Smooth muscle cell (in vitro differentiated cells): ENCODE measurements around the gene RGS19. TPM values are rescaled to one million over a fixed set of nuclear protein-coding genes. Genes with fewer than 3 reads are reported as not detected.

ENCODE experiments used
- DNase-seq: peaks from one replicate; lab custom pipeline; 2025; ENCODE audit not compliant: unreplicated experiment; lab: John Stamatoyannopoulos, UW
- H2AFZ ChIP-seq: fragments of 200-600 bp; sonication (generic); 2 replicates; pipeline ENCODE4 v1.6.0; 2016; ENCODE audit warnings: antibody characterized with exemption, low read depth, mild to moderate bottlenecking
- H3F3A ChIP-seq: fragments of 200-600 bp; sonication (generic); 2 replicates; pipeline ENCODE4 v1.6.0; 2017; ENCODE audit warnings: antibody characterized with exemption, low read depth
- H3K27ac ChIP-seq: fragments of 200-600 bp; sonication (generic); 2 replicates; pipeline ENCODE4 v1.5.1; 2016; ENCODE audit warnings: low read depth, mild to moderate bottlenecking
- H3K27me3 ChIP-seq: fragments of 200-600 bp; sonication (generic); 2 replicates; pipeline ENCODE4 v1.6.1; 2016; ENCODE audit warnings: low read depth, mild to moderate bottlenecking
- H3K36me3 ChIP-seq: fragments of 200-600 bp; sonication (generic); 2 replicates; pipeline ENCODE4 v1.5.1; 2016; ENCODE audit warnings: low read depth
- H3K4me1 ChIP-seq: fragments of 200-600 bp; sonication (generic); 2 replicates; pipeline ENCODE4 v1.5.1; 2016; ENCODE audit warnings: low read depth
- H3K4me2 ChIP-seq: fragments of 200-600 bp; sonication (generic); 2 replicates; pipeline ENCODE4 v1.6.0; 2016; ENCODE audit warnings: mild to moderate bottlenecking
- H3K4me3 ChIP-seq: fragments of 200-600 bp; sonication (generic); 2 replicates; pipeline ENCODE4 v1.5.1; 2016; ENCODE audit warnings: mild to moderate bottlenecking
- H3K79me2 ChIP-seq: fragments of 200-600 bp; sonication (generic); 2 replicates; pipeline ENCODE4 v1.6.0; 2016; ENCODE audit warnings: low read depth, mild to moderate bottlenecking
- H3K9ac ChIP-seq: fragments of 200-600 bp; sonication (generic); 2 replicates; pipeline ENCODE4 v1.6.0; 2016; ENCODE audit warnings: low read depth
- H3K9me3 ChIP-seq: fragments of 200-600 bp; sonication (generic); replicated peaks from 2 replicates; pipeline ENCODE4 v1.5.1; 2016; ENCODE audit warnings: low read depth
- H4K20me1 ChIP-seq: fragments of 200-600 bp; sonication (generic); 2 replicates; pipeline ENCODE4 v1.6.0; 2016; ENCODE audit warnings: low read depth
- WGBS: methylation state at CpG from one replicate; pipeline ENCODE4 v1.1.7; 2016; ENCODE audit warnings: low lambda C conversion rate; 5-methylcytosine and 5-hydroxymethylcytosine counted together
- polyA plus RNA-seq: library from polyadenylated mRNA; unstranded; fragments of >200 nt; fragmentation: Nextera tagmentation; extraction: Ambion mirVana; gene quantifications from 2 replicates; pipeline ENCODE4 v1.2.1, GENCODE V29; 2016
- total RNA-seq: library from RNA; depleted of rRNA; stranded (reverse); fragments of >200 nt; gene quantifications from 2 replicates; pipeline ENCODE4 v1.2.3, GENCODE V29; 2014
- TF ChIP-seq, protein P1 (sequence below): fragments of 200-600 bp; sonication (generic); IDR thresholded peaks from 2 replicates; pipeline ENCODE4 v1.5.1; 2017; ENCODE audit warnings: borderline replicate concordance, mild to moderate bottlenecking, antibody characterized with exemption; ENCODE audit not compliant: insufficient read depth, poor library complexity, severe bottlenecking

RGS19 gene
- total and polyA plus RNA-seq, 2 experiments from 2014 or later: 17.4 to 24.6 TPM

- no peak overlapping the region for H3K4me2 ChIP-seq
- H3K4me1 ChIP-seq: peaks cover 6% of the 10 kb centered on the region
- no peaks in the 10 kb centered on the region for H3K27me3 ChIP-seq
- no peaks in the 10 kb centered on the region for H3K9me3 ChIP-seq
- H3K27ac ChIP-seq: no peak overlapping the region
- DNase-seq: no peak
- H3K36me3 ChIP-seq: no peaks in the 10 kb centered on the region
- no peak overlapping the region for H3K4me3 ChIP-seq
- H3F3A ChIP-seq: no peaks in the 10 kb centered on the region
- TF ChIP-seq, protein P1, sequence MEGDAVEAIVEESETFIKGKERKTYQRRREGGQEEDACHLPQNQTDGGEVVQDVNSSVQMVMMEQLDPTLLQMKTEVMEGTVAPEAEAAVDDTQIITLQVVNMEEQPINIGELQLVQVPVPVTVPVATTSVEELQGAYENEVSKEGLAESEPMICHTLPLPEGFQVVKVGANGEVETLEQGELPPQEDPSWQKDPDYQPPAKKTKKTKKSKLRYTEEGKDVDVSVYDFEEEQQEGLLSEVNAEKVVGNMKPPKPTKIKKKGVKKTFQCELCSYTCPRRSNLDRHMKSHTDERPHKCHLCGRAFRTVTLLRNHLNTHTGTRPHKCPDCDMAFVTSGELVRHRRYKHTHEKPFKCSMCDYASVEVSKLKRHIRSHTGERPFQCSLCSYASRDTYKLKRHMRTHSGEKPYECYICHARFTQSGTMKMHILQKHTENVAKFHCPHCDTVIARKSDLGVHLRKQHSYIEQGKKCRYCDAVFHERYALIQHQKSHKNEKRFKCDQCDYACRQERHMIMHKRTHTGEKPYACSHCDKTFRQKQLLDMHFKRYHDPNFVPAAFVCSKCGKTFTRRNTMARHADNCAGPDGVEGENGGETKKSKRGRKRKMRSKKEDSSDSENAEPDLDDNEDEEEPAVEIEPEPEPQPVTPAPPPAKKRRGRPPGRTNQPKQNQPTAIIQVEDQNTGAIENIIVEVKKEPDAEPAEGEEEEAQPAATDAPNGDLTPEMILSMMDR: no peak
- 93% methylated on average over 5 of the region's 6 CpGs for WGBS
- H3K9ac ChIP-seq: no peak overlapping the region
- H3K79me2 ChIP-seq: no peaks in the 10 kb centered on the region
- peaks cover 10% of the 10 kb centered on the region for H4K20me1 ChIP-seq
- H2AFZ ChIP-seq: no peak overlapping the region
These were observed 12.2 kb downstream of the RGS19 start for GRCh38 chr20:64067005-64067632.

- no peaks in the 10 kb centered on the region for H3K36me3 ChIP-seq
- no peak overlapping the region for H3K27ac ChIP-seq
- H3K9me3 ChIP-seq: no peaks in the 10 kb centered on the region
- H3F3A ChIP-seq: no peaks in the 10 kb centered on the region
- peaks cover 10% of the 10 kb centered on the region for H4K20me1 ChIP-seq
- no peak overlapping the region for H3K9ac ChIP-seq
- no peaks in the 10 kb centered on the region for H3K27me3 ChIP-seq
- H3K4me1 ChIP-seq: peaks cover 6% of the 10 kb centered on the region
- H3K79me2 ChIP-seq: no peaks in the 10 kb centered on the region
- no peak overlapping the region for H3K4me2 ChIP-seq
- no peak overlapping the region for H2AFZ ChIP-seq
- 42% methylated on average over 5 of the region's 5 CpGs for WGBS
- TF ChIP-seq, protein P1: no peak
- no peak for DNase-seq
- H3K4me3 ChIP-seq: no peak overlapping the region
These were observed 13.4 kb downstream of the RGS19 start for GRCh38 chr20:64065974-64066343.

GRCh38 chr20:64065062-64065973 lies 14.0 kb downstream of the RGS19 start:
- H2AFZ ChIP-seq: no peak overlapping the region
- no peaks in the 10 kb centered on the region for H3K27me3 ChIP-seq
- H3K27ac ChIP-seq: no peak overlapping the region
- TF ChIP-seq, protein P1: no peak
- peaks cover 6% of the 10 kb centered on the region for H3K4me1 ChIP-seq
- no peaks in the 10 kb centered on the region for H3K36me3 ChIP-seq
- WGBS: 76% methylated on average over 24 of the region's 27 CpGs
- no peaks in the 10 kb centered on the region for H3K9me3 ChIP-seq
- H3K4me2 ChIP-seq: no peak overlapping the region
- H4K20me1 ChIP-seq: peaks cover 10% of the 10 kb centered on the region
- no peak for DNase-seq
- H3K9ac ChIP-seq: no peak overlapping the region
- H3F3A ChIP-seq: no peaks in the 10 kb centered on the region
- H3K4me3 ChIP-seq: no peak overlapping the region
- H3K79me2 ChIP-seq: no peaks in the 10 kb centered on the region
